ENCODE measurements around the gene HEATR9.

HEATR9 gene

DNA sequence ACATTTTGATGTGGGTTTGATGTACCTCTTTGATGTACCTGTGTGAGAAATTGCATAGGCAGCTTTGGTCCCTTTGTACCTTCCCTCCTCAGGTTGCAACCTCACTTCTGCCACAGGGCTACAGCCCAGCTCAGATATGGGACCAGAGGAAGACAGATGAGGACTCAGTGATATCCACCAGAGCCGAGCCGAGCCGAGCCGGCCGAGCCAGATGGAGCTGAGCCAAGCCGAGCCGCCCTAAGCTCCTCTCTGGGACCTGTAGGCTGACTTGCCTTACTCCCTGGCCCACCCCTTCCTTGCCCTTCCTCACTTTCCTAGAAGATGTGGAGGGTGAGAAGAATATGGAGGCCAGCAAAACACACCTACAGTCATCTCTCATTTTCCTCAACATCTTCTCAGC, 3.8 kb downstream of the HEATR9 start:
- no peak for DNase-seq

- no peak for DNase-seq
Measured at GRCh38 chr17:35856603-35857002, 12.1 kb downstream of the HEATR9 start.

GRCh38 chr17:35855965-35856364, 12.7 kb downstream of the HEATR9 start:
- no peak for DNase-seq

- peak in 3 of 4 experiments; percentile 5 to 12 (median 7) for DNase-seq
Measured at GRCh38 chr17:35849469-35850348, 19.0 kb downstream of the HEATR9 start.

- DNase-seq, result no peak
Measured at GRCh38 chr17:35847633-35848373, 20.9 kb downstream of the HEATR9 start.

- no peak for DNase-seq
Measured at GRCh38 chr17:35847006-35847405, 21.7 kb downstream of the HEATR9 start.

DNA sequence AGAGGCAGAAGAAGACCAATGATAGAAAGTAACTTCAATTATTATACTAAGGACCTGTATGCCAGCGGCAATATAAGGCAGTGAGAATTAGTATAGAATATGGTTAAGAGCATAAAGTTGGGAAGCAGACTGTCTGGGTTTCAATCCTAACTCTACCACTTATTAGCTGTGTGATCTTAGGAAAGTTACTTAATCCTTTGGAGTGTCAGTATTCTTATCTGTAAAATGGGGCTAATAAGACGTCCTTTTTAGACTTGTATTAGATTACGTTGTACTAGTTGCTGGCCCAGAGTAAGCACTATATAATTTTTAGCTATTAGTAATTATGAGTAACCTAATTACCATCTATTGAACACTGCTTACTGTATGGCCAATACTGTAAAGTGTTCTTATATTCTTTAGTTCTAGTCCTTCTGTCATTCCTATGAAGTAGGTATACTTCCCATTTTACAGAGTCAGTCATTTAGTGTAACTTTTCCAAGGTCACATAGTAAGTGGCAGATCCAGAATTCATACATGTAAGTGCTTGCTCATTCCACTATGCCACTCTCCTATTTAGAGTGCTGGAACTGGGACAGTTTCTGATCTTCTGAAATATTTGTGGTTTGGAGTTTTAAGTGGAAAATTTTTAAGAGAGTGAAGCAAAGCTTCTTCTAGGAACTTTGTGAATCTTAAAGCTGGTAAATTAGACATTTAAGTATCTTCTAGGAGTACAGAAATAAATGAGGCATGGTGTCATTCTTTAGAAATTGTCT, 22.5 kb downstream of the HEATR9 start:
- DNase-seq, result no peak

GRCh38 chr17:35844547-35844946, 24.1 kb downstream of the HEATR9 start:
- no peak for DNase-seq

- DNase-seq, result no peak
Measured at GRCh38 chr17:35843698-35844097, 25.0 kb downstream of the HEATR9 start.

GRCh38 chr17:35842239-35842638, 26.5 kb downstream of the HEATR9 start:
- no peak for DNase-seq

- no peak for DNase-seq
Measured at GRCh38 chr17:35841505-35841904, 27.2 kb downstream of the HEATR9 start.

GRCh38 chr17:35841101-35841500, 27.6 kb downstream of the HEATR9 start:
- DNase-seq, result no peak

GRCh38 chr17:35825206-35825605, 43.5 kb downstream of the HEATR9 start:
- DNase-seq, result no peak

DNA sequence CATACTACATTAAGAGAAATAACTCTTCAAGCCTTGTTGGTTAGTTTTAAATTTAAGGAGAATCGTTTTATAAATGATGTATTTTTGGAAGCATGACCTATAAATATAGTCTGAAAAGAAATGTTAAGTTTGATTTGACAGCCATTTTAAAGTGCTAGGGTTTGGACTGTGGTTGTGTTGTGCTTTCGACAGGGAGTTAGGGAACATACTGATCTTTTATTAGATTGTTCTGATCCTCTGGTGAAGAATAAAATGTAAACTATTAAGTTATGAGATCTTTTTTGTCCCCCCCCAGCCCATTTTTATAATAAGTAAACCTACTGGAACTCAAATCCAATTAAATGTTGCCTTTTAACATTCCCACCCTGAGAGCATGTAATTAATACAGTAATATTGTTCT, 47.4 kb downstream of the HEATR9 start:
- no peak for DNase-seq

DNA sequence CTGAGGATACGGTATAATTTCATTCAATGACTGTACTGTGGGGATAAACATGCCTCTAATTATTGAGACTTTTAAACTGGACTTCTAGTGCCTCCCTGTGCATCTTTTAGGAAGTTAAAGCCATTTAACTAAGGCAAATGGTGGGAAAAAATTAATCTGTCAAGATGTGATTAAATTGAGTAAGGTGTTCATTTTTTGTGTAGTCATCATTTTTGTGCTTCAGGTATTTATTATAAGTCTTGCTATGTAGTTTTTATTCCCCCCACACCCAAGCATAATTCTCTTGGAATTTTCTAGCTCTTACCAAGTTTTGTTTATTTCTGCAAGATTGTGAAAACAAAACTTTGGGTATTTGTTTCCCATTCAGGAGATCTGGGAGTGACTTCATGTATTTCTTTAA, 49.2 kb downstream of the HEATR9 start:
- DNase-seq, result no peak

DNA sequence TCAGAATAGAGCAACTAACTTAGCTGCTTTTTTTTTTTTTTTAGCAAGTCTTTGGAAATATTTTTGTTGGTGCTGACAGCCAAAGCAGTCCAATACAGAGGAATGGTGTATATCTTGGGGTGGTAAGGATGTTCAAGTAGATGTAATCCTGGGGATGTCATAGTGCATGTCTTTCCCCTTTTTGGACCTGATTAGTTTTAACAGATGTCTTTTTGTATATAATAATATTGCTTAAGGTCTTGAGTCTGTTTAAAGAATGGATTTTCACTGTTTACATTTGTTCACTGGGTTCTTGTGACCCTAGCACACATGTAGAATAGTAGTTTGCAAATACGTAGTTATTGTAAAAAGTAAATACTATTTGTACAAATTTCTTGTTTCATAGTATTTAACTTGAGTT, 51.5 kb downstream of the HEATR9 start:
- no peak for DNase-seq

DNA sequence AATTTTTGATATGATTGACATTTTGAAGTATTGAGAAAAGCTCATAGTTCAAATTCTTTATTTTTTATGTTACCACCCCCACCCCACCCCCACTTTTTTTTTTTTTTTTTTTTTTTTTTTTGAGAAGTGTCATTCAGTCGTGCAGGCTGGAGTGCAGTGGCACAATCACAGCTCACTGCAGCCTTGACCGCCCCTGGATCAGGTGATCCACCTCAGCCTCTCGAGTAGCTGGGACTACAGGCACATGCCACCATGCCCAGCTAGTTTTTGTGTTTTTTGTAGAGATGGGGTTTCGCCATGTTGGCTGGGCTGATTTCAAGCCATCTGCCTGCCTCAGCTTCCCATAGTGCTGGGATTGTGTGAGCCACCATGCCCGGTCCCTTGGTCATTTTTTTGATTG, 52.0 kb downstream of the HEATR9 start:
- DNase-seq, result no peak

DNA sequence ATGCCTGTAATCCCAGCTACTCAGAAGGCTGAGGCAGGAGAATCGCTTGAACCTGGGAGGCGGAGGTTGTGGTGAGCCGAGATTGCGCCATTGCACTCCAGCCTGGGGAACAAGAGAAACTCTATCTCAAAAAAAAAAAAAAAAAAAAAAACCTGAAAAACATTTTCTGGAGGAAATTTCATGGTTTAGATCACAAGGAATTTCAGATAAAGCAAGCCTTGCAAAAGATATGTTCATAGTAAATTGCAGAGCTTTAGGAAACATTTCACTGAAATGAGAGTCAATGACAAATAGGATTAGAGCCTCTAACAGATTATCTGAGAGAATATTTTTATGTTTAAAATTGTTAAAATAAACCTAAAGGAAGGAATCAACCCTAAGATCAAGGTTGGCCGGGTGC, 56.2 kb downstream of the HEATR9 start:
- no peak for DNase-seq

DNA sequence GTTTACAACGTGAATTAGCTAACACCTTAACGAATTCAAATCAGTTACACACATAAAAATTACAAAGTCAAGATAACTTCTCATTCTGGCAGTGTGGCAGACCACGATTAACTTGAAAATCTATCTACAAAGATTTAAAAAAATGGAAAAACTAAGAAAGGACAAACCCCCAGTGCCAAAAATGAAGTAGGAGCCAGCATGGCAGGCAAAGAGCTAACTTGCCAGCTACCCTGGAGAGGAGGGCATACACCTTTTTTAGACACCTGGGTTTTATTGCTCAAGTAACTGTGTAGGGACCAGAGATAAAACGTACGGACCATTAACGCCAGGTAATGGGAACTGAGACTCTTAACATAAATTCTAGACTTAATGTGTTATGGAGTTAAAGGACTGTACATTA, 56.9 kb downstream of the HEATR9 start:
- DNase-seq, result no peak

- no peak for DNase-seq
Measured at GRCh38 chr17:35809855-35810461, 58.7 kb downstream of the HEATR9 start.

- DNase-seq, result peak; percentile 85 to 93 (median 88)
Measured at GRCh38 chr17:35808962-35809854, 59.5 kb downstream of the HEATR9 start, which contains the start of gene TAF15. Gene TAF15, plus strand, starts transcription at chr17:35809484. Its CDS starts 86 bp downstream, at chr17:35809570.

All from activated CD4-positive, CD25-positive, alpha-beta regulatory T cell (primary cell).